Activated CD8-positive, alpha-beta memory T cell treated with anti-CD3 and anti-CD28 coated beads, Interleukin-2, amount 50 U/mL, for 4 hours (primary cell): ENCODE data around the gene C2CD4C.
"Not testable (repeated sequence)": the region's sequence is repeated elsewhere in the genome, so short reads cannot be mapped to it uniquely, and the experiment has no call there.

ENCODE experiments used
- DNase-seq: peaks from one replicate; pipeline ENCODE4 v3.0.0-alpha.2; 2020

Gene C2CD4C

GRCh38 chr19:408902-409515 lies at the start of gene C2CD4C:
TSS of gene C2CD4C (minus strand) at chr19:409147. CDS start at chr19:408361, 786 bp downstream.
- peak; percentile 44 for DNase-seq

GRCh38 chr19:458091-459042 lies 49.4 kb upstream of the C2CD4C start:
- no peak for DNase-seq

GRCh38 chr19:457636-458035 lies 48.7 kb upstream of the C2CD4C start:
- DNase-seq, result no peak

GRCh38 chr19:456547-457110 lies 47.7 kb upstream of the C2CD4C start:
- no peak for DNase-seq

GRCh38 chr19:455851-456546 lies 47.1 kb upstream of the C2CD4C start:
- no peak for DNase-seq

- no peak for DNase-seq
These were observed 46.2 kb upstream of the C2CD4C start for GRCh38 chr19:455031-455705.

- DNase-seq, result no peak
These were observed 44.7 kb upstream of the C2CD4C start for GRCh38 chr19:453606-454005.

GRCh38 chr19:452829-453228 lies 43.9 kb upstream of the C2CD4C start:
- no peak for DNase-seq

- not testable (repeated sequence) for DNase-seq
These were observed 42.0 kb upstream of the C2CD4C start for GRCh38 chr19:450912-451481.

- no peak for DNase-seq
These were observed 41.0 kb upstream of the C2CD4C start for GRCh38 chr19:449916-450315.

- no peak for DNase-seq
These were observed 39.0 kb upstream of the C2CD4C start for GRCh38 chr19:447816-448560.

- no peak for DNase-seq
These were observed 38.1 kb upstream of the C2CD4C start for GRCh38 chr19:447064-447426.

- DNase-seq, result no peak
These were observed 35.8 kb upstream of the C2CD4C start for GRCh38 chr19:444677-445210.

- DNase-seq, result no peak
These were observed 34.1 kb upstream of the C2CD4C start for GRCh38 chr19:443005-443404.

- no peak for DNase-seq
These were observed 33.1 kb upstream of the C2CD4C start for GRCh38 chr19:442085-442484.

GRCh38 chr19:441213-441836 lies 32.4 kb upstream of the C2CD4C start:
- DNase-seq, result no peak

- no peak for DNase-seq
These were observed 31.7 kb upstream of the C2CD4C start for GRCh38 chr19:440391-441212.

- DNase-seq, result no peak
These were observed 30.4 kb upstream of the C2CD4C start for GRCh38 chr19:439167-439900.

- DNase-seq, result no peak
These were observed 29.5 kb upstream of the C2CD4C start for GRCh38 chr19:438416-438958.
